Neural progenitor cell (in vitro differentiated cells): ENCODE measurements around the gene YEATS2.
"Not testable (repeated sequence)": the region's sequence is repeated elsewhere in the genome, so short reads cannot be mapped to it uniquely, and the experiment has no call there.

Experiments
- EZH2 ChIP-seq: fragments of 200-600 bp; sonication (generic); IDR thresholded peaks from 2 replicates; pipeline ENCODE4 v1.6.1; 2017; ENCODE audit warnings: antibody characterized with exemption, mild to moderate bottlenecking, moderate library complexity
- EZH2phosphoT487 ChIP-seq: fragments of 200-600 bp; sonication (generic); IDR thresholded peaks from 2 replicates; pipeline ENCODE4 v1.6.1; 2017; ENCODE audit warnings: antibody characterized with exemption
- TF ChIP-seq, protein P1 (sequence below): fragments of 200-600 bp; sonication (generic); IDR thresholded peaks from 2 replicates; pipeline ENCODE4 v1.5.1; 2017; ENCODE audit warnings: antibody characterized with exemption, mild to moderate bottlenecking

DNA sequence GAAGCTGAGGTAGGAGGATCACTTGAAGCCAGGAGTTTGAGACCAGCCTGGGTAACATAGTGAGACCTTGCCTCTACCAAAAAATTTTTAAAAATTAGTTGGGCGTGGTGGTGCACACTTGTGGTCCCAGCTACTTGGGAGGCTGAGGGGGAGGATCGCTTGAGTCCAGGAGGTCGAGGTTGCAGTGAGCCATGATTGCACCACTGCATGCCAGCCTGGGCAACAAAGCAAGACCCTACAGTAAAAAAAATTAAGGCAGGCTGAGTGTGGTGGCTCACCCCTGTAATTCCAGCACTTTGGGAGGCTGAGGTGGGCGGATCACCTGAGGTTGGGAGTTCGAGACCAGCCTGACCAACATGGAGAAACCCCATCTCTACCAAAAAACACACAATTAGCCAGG is 8.0 kb upstream of the YEATS2 start:
- TF ChIP-seq, protein P1, sequence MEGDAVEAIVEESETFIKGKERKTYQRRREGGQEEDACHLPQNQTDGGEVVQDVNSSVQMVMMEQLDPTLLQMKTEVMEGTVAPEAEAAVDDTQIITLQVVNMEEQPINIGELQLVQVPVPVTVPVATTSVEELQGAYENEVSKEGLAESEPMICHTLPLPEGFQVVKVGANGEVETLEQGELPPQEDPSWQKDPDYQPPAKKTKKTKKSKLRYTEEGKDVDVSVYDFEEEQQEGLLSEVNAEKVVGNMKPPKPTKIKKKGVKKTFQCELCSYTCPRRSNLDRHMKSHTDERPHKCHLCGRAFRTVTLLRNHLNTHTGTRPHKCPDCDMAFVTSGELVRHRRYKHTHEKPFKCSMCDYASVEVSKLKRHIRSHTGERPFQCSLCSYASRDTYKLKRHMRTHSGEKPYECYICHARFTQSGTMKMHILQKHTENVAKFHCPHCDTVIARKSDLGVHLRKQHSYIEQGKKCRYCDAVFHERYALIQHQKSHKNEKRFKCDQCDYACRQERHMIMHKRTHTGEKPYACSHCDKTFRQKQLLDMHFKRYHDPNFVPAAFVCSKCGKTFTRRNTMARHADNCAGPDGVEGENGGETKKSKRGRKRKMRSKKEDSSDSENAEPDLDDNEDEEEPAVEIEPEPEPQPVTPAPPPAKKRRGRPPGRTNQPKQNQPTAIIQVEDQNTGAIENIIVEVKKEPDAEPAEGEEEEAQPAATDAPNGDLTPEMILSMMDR: not testable (repeated sequence)
- not testable (repeated sequence) for TF ChIP-seq EZH2, EZH2phosphoT487
